Adrenal gland (tissue), 5 donors: Measurements from ENCODE around the gene NELFB.

Experiments used
- CTCF ChIP-seq, 6 experiments: fragments of 450-650 bp in 4 of 6; fragments of 200-600 bp in 2 of 6; sonication (generic) in 1 of 6; IDR thresholded peaks; 1 replicate in 5 of 6; 2 replicates in 1 of 6; pipeline versions ENCODE4 v1.5.1 to v1.8.0; 2016 to 2021; ENCODE audit warnings: antibody characterized with exemption in 6 of 6, mild to moderate bottlenecking in 2 of 6, moderate library complexity in 1 of 6
- POLR2A ChIP-seq, 2 donors: fragments of 450-650 bp; IDR thresholded peaks; one replicate each; pipeline ENCODE4 v1.6.1; 2017; ENCODE audit warnings: antibody characterized with exemption in 2 of 2, mild to moderate bottlenecking in 2 of 2, moderate library complexity in 1 of 2
- donor health status: DM: no; HTN: no; CAD: no.

- no peak for TF ChIP-seq CTCF (IDR thresholded peaks at IDR 0.05)
- no peak for TF ChIP-seq POLR2A (IDR thresholded peaks at IDR 0.05)
Measured at GRCh38 chr9:137252555-137253506, 2.3 kb upstream of the NELFB start.
